ENCODE measurements around the gene ARHGAP45. TPM values are rescaled to one million over a fixed set of nuclear protein-coding genes. Genes with fewer than 3 reads are reported as not detected.
A peak's percentile ranks its signal among the peaks of the same experiment; 100 is the strongest.
"Not testable (repeated sequence)": the region's sequence is repeated elsewhere in the genome, so short reads cannot be mapped to it uniquely, and the experiment has no call there.

ARHGAP45 gene
- total and polyA plus RNA-seq, 2 experiments from 2014 or later = 24.7 to 71.8 TPM

GRCh38 chr19:1129084-1129483 is 62.1 kb downstream of the ARHGAP45 start:
- not testable (repeated sequence) for H2AFZ ChIP-seq; ATAC-seq; DNase-seq (ENCODE audit: low spot score); H3K9me2 ChIP-seq (ENCODE audit: insufficient read depth); H3K27ac Mint-ChIP-seq; H4K20me1 ChIP-seq (replicated peaks; ENCODE audit: insufficient read depth); H3F3A ChIP-seq (replicated peaks; ENCODE audit: low read depth); H3K4me3 ChIP-seq; H3K36me3 Mint-ChIP-seq (ENCODE audit: low read depth); H3K9me3 Mint-ChIP-seq; H3K36me3 ChIP-seq (ENCODE audit: insufficient read depth); H3K4me3 Mint-ChIP-seq; H3K4me1 Mint-ChIP-seq; H3K4me1 ChIP-seq (ENCODE audit: insufficient read depth); H3K79me2 ChIP-seq (replicated peaks; ENCODE audit: insufficient read depth); H3K27me3 ChIP-seq (ENCODE audit: insufficient read depth); H3K27ac ChIP-seq (ENCODE audit: low read depth); H3K4me2 ChIP-seq; H3K27me3 Mint-ChIP-seq (ENCODE audit: insufficient read depth, low read depth, poor library complexity)
- TF ChIP-seq, protein P1, sequence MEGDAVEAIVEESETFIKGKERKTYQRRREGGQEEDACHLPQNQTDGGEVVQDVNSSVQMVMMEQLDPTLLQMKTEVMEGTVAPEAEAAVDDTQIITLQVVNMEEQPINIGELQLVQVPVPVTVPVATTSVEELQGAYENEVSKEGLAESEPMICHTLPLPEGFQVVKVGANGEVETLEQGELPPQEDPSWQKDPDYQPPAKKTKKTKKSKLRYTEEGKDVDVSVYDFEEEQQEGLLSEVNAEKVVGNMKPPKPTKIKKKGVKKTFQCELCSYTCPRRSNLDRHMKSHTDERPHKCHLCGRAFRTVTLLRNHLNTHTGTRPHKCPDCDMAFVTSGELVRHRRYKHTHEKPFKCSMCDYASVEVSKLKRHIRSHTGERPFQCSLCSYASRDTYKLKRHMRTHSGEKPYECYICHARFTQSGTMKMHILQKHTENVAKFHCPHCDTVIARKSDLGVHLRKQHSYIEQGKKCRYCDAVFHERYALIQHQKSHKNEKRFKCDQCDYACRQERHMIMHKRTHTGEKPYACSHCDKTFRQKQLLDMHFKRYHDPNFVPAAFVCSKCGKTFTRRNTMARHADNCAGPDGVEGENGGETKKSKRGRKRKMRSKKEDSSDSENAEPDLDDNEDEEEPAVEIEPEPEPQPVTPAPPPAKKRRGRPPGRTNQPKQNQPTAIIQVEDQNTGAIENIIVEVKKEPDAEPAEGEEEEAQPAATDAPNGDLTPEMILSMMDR (conservative IDR thresholded peaks at IDR 0.05; ENCODE audit: low read depth in 2 of 2) = peak; percentile 32 to 49

GRCh38 chr19:1129535-1129934 is 62.6 kb downstream of the ARHGAP45 start:
- no peaks in the 10 kb centered on the region for H3K79me2 ChIP-seq (replicated peaks; ENCODE audit: insufficient read depth)
- no peaks in the 10 kb centered on the region for H3F3A ChIP-seq (replicated peaks; ENCODE audit: low read depth)
- Mint-ChIP-seq H3K4me1 (no peaks in the 10 kb centered on the region; the same call in 2 of the 3 replicates), H3K27ac (no peak overlapping the region), H3K27me3 (ENCODE audit: insufficient read depth, low read depth, poor library complexity) (peaks cover 8% of the 10 kb centered on the region), H3K36me3 (ENCODE audit: low read depth) (peaks cover 4% of the 10 kb centered on the region; the same call in 1 of the 3 replicates), H3K4me3 (no peak overlapping the region), H3K9me3 (no peaks in the 10 kb centered on the region)
- H3K9me2 ChIP-seq (ENCODE audit: insufficient read depth) = no peaks in the 10 kb centered on the region
- 0 out of 2 replicates have a peak, but pooled peaks cover 3% of the 10 kb centered on the region for H3K4me1 ChIP-seq (ENCODE audit: insufficient read depth)
- no peak overlapping the region for H3K4me3 ChIP-seq
- no peak overlapping the region for H3K27ac ChIP-seq (ENCODE audit: low read depth)
- no peaks in the 10 kb centered on the region for H3K27me3 ChIP-seq (ENCODE audit: insufficient read depth)
- ATAC-seq = no peak
- H2AFZ ChIP-seq = no peak overlapping the region
- H4K20me1 ChIP-seq (replicated peaks; ENCODE audit: insufficient read depth) = no peaks in the 10 kb centered on the region
- H3K36me3 ChIP-seq (ENCODE audit: insufficient read depth) = no peaks in the 10 kb centered on the region
- H3K4me2 ChIP-seq = no peak overlapping the region
- no peak for DNase-seq (ENCODE audit: low spot score)
- no peak for TF ChIP-seq JUNB (IDR thresholded peaks at IDR 0.05; ENCODE audit: unreplicated experiment)
- no peak for TF ChIP-seq EZH2phosphoT487 (IDR thresholded peaks at IDR 0.05; ENCODE audit: unreplicated experiment)
- TF ChIP-seq NANOG (IDR thresholded peaks at IDR 0.05; ENCODE audit: borderline replicate concordance) = no peak
- no peak for TF ChIP-seq POLR2AphosphoS5 (IDR thresholded peaks at IDR 0.05; ENCODE audit: low read depth)
- no peak for TF ChIP-seq EZH2 (IDR thresholded peaks at IDR 0.05; ENCODE audit: low read depth, unreplicated experiment)
- TF ChIP-seq, protein P2, sequence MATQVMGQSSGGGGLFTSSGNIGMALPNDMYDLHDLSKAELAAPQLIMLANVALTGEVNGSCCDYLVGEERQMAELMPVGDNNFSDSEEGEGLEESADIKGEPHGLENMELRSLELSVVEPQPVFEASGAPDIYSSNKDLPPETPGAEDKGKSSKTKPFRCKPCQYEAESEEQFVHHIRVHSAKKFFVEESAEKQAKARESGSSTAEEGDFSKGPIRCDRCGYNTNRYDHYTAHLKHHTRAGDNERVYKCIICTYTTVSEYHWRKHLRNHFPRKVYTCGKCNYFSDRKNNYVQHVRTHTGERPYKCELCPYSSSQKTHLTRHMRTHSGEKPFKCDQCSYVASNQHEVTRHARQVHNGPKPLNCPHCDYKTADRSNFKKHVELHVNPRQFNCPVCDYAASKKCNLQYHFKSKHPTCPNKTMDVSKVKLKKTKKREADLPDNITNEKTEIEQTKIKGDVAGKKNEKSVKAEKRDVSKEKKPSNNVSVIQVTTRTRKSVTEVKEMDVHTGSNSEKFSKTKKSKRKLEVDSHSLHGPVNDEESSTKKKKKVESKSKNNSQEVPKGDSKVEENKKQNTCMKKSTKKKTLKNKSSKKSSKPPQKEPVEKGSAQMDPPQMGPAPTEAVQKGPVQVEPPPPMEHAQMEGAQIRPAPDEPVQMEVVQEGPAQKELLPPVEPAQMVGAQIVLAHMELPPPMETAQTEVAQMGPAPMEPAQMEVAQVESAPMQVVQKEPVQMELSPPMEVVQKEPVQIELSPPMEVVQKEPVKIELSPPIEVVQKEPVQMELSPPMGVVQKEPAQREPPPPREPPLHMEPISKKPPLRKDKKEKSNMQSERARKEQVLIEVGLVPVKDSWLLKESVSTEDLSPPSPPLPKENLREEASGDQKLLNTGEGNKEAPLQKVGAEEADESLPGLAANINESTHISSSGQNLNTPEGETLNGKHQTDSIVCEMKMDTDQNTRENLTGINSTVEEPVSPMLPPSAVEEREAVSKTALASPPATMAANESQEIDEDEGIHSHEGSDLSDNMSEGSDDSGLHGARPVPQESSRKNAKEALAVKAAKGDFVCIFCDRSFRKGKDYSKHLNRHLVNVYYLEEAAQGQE (IDR thresholded peaks at IDR 0.05; ENCODE audit: unreplicated experiment) = no peak
- TF ChIP-seq, protein P1 (conservative IDR thresholded peaks at IDR 0.05; ENCODE audit: low read depth in 2 of 2) = no peak
- TF ChIP-seq ZNF331 (CRISPR knock-in tag; IDR thresholded peaks at IDR 0.05; ENCODE audit: low read depth) = no peak
- TF ChIP-seq ETS1 (IDR thresholded peaks at IDR 0.05) = no peak
- TF ChIP-seq CREB1 (CRISPR knock-in tag; IDR thresholded peaks at IDR 0.05; ENCODE audit: low read depth) = no peak
